ENCODE results near the gene LSM3. TPM values are rescaled to one million over a fixed set of nuclear protein-coding genes. Genes with fewer than 3 reads are reported as not detected.

LSM3 gene
- total RNA-seq, 1 experiment from 2014 or later: 17.4 TPM

DNA sequence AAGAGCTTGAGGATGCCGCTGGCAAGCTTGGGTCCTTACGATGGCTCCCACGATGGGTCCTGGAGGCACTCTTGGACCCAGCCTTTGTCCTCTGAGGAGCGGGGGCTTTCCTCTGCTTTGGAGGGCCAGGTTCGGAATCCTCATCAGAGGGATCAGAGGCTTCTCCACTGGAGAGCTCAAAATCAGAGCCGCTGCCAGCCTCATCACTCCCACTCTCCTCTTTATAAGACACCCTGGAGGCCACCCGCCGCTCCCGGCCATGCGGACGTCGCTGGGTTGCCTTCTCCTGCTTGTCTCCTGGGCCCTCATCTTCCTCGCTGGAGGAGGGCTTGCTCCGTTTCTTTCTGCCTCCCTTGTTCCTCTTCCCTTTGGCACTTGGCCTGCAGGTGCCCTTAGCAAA lies 20.2 kb upstream of the LSM3 start:
- CTCF ChIA-PET: no interaction called here
- POLR2A ChIA-PET: no interaction called here
- Histone ChIP-seq H3K4me1 (ENCODE audit: control insufficient read depth in 1 of 2, insufficient read depth in 2 of 2, low read length in 2 of 2) (no peaks in the 10 kb centered on the region), H3K9ac (ENCODE audit: low read length) (no peak overlapping the region), H3K27ac (ENCODE audit: low read depth, low read length) (no peak overlapping the region), H3K4me2 (ENCODE audit: low read length) (no peak overlapping the region), H3K79me2 (ENCODE audit: insufficient read depth, low read length) (no peaks in the 10 kb centered on the region), H3K9me2 (ENCODE audit: insufficient read depth) (no peaks in the 10 kb centered on the region), H3K4me3 (replicated peaks in 1 of 2; ENCODE audit: low read depth in 1 of 2, low read length in 2 of 2) (no peak overlapping the region), H4K20me1 (ENCODE audit: insufficient read depth) (no peaks in the 10 kb centered on the region), H3K9me3 (ENCODE audit: control insufficient read depth in 1 of 2, insufficient read depth in 1 of 2, low read depth in 1 of 2, low read length in 2 of 2) (peaks cover 7 to 8% of the 10 kb centered on the region in 2 experiments; a peak in 2 of 4 replicates), H2AFZ (ENCODE audit: low read depth, low read length, poor library complexity, severe bottlenecking) (no peak overlapping the region), H3K36me3 (ENCODE audit: control insufficient read depth in 1 of 2, insufficient read depth in 2 of 2, low read length in 2 of 2) (peaks cover 42 to 58% of the 10 kb centered on the region in 2 experiments), H3K27me3 (ENCODE audit: insufficient read depth, low read length) (no peaks in the 10 kb centered on the region)
- ATAC-seq (no peak), DNase-seq (ENCODE audit: low read depth, low spot score) (no peak)
- BruUV-seq (replicated peaks): no TSS peak
- RAD21 ChIA-PET (ENCODE audit: low non-redundant PET in 1 of 2, low total read pairs in 2 of 2, uncharacterized antibody in 2 of 2, unreplicated experiment in 2 of 2): no interaction called here
- intact Hi-C loops (cut with micrococcal nuclease): no loop called here
- TF ChIP-seq RAD21 (IDR thresholded peaks at IDR 0.05; ENCODE audit: low read depth) (no peak), ZNF274 (IDR thresholded peaks at IDR 0.05; ENCODE audit: low read depth, low read length) (no peak), CEBPB (IDR thresholded peaks at IDR 0.05; ENCODE audit: low read depth) (no peak), TCF7L2 (IDR thresholded peaks at IDR 0.05; ENCODE audit: borderline replicate concordance, extremely low read depth, insufficient read depth, insufficient read length) (no peak), EZH2phosphoT487 (IDR thresholded peaks at IDR 0.05; ENCODE audit: borderline replicate concordance) (no peak), YY1 (IDR thresholded peaks at IDR 0.05; ENCODE audit: extremely low read depth, insufficient replicate concordance, low read depth, low read length) (no peak), POLR2A (IDR thresholded peaks at IDR 0.05; ENCODE audit: borderline replicate concordance, extremely low read depth, insufficient read depth, insufficient read length) (no peak), JUND (IDR thresholded peaks at IDR 0.05) (no peak), EZH2 (IDR thresholded peaks at IDR 0.05) (no peak), FOSL1 (IDR thresholded peaks at IDR 0.05; ENCODE audit: low read depth) (no peak), ELF1 (IDR thresholded peaks at IDR 0.05; ENCODE audit: borderline replicate concordance, low read depth) (no peak), CBX3 (IDR thresholded peaks at IDR 0.05; ENCODE audit: low read depth) (no peak), SIN3A (IDR thresholded peaks at IDR 0.05; ENCODE audit: low read depth) (no peak), SRF (IDR thresholded peaks at IDR 0.05; ENCODE audit: low read depth) (no peak), EGR1 (IDR thresholded peaks at IDR 0.05; ENCODE audit: low read depth) (no peak)
- TF ChIP-seq, protein P1, sequence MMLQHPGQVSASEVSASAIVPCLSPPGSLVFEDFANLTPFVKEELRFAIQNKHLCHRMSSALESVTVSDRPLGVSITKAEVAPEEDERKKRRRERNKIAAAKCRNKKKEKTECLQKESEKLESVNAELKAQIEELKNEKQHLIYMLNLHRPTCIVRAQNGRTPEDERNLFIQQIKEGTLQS (IDR thresholded peaks at IDR 0.05): no peak
- TF ChIP-seq, protein P2, sequence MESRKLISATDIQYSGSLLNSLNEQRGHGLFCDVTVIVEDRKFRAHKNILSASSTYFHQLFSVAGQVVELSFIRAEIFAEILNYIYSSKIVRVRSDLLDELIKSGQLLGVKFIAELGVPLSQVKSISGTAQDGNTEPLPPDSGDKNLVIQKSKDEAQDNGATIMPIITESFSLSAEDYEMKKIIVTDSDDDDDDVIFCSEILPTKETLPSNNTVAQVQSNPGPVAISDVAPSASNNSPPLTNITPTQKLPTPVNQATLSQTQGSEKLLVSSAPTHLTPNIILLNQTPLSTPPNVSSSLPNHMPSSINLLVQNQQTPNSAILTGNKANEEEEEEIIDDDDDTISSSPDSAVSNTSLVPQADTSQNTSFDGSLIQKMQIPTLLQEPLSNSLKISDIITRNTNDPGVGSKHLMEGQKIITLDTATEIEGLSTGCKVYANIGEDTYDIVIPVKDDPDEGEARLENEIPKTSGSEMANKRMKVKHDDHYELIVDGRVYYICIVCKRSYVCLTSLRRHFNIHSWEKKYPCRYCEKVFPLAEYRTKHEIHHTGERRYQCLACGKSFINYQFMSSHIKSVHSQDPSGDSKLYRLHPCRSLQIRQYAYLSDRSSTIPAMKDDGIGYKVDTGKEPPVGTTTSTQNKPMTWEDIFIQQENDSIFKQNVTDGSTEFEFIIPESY (IDR thresholded peaks at IDR 0.05; ENCODE audit: extremely low read depth, insufficient replicate concordance, low read length): no peak
- TF ChIP-seq, protein P3, sequence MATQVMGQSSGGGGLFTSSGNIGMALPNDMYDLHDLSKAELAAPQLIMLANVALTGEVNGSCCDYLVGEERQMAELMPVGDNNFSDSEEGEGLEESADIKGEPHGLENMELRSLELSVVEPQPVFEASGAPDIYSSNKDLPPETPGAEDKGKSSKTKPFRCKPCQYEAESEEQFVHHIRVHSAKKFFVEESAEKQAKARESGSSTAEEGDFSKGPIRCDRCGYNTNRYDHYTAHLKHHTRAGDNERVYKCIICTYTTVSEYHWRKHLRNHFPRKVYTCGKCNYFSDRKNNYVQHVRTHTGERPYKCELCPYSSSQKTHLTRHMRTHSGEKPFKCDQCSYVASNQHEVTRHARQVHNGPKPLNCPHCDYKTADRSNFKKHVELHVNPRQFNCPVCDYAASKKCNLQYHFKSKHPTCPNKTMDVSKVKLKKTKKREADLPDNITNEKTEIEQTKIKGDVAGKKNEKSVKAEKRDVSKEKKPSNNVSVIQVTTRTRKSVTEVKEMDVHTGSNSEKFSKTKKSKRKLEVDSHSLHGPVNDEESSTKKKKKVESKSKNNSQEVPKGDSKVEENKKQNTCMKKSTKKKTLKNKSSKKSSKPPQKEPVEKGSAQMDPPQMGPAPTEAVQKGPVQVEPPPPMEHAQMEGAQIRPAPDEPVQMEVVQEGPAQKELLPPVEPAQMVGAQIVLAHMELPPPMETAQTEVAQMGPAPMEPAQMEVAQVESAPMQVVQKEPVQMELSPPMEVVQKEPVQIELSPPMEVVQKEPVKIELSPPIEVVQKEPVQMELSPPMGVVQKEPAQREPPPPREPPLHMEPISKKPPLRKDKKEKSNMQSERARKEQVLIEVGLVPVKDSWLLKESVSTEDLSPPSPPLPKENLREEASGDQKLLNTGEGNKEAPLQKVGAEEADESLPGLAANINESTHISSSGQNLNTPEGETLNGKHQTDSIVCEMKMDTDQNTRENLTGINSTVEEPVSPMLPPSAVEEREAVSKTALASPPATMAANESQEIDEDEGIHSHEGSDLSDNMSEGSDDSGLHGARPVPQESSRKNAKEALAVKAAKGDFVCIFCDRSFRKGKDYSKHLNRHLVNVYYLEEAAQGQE (IDR thresholded peaks at IDR 0.05; ENCODE audit: low read depth): no peak
- TF ChIP-seq, protein P4, sequence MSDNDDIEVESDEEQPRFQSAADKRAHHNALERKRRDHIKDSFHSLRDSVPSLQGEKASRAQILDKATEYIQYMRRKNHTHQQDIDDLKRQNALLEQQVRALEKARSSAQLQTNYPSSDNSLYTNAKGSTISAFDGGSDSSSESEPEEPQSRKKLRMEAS (IDR thresholded peaks at IDR 0.05): no peak

All from HCT116 (cell line).